ENCODE results near the gene SLBP.

SLBP gene

GRCh38 chr4:1712216-1713002, at the start of gene SLBP:
SLBP (minus strand) TSS chr4:1712319; CDS start chr4:1712188, 131 bp downstream.
- no peak for DNase-seq (ENCODE audit: low read depth, low spot score)

- no peak for DNase-seq (ENCODE audit: low read depth, low spot score)
These were observed 49.1 kb upstream of the SLBP start for GRCh38 chr4:1761130-1761689.

- no peak for DNase-seq (ENCODE audit: low read depth, low spot score)
These were observed 48.5 kb upstream of the SLBP start for GRCh38 chr4:1760521-1761071.

GRCh38 chr4:1759818-1760223, 47.7 kb upstream of the SLBP start:
- DNase-seq (ENCODE audit: low read depth, low spot score): no peak

GRCh38 chr4:1759170-1759817, 47.2 kb upstream of the SLBP start:
- DNase-seq (ENCODE audit: low read depth, low spot score): no peak

GRCh38 chr4:1758306-1759121, 46.4 kb upstream of the SLBP start:
- DNase-seq (ENCODE audit: low read depth, low spot score): no peak

GRCh38 chr4:1757836-1758235, 45.7 kb upstream of the SLBP start:
- DNase-seq (ENCODE audit: low read depth, low spot score): no peak

GRCh38 chr4:1756893-1757779, 45.0 kb upstream of the SLBP start:
- DNase-seq (ENCODE audit: low read depth, low spot score): no peak

- no peak for DNase-seq (ENCODE audit: low read depth, low spot score)
These were observed 44.0 kb upstream of the SLBP start for GRCh38 chr4:1756079-1756478.

GRCh38 chr4:1755297-1755696, 43.2 kb upstream of the SLBP start:
- no peak for DNase-seq (ENCODE audit: low read depth, low spot score)

- DNase-seq (ENCODE audit: low read depth, low spot score): no peak
These were observed 42.2 kb upstream of the SLBP start for GRCh38 chr4:1754336-1754735.

GRCh38 chr4:1753697-1754311, 41.7 kb upstream of the SLBP start:
- DNase-seq (ENCODE audit: low read depth, low spot score): no peak

- DNase-seq (ENCODE audit: low read depth, low spot score): no peak
These were observed 41.2 kb upstream of the SLBP start for GRCh38 chr4:1753294-1753696.

GRCh38 chr4:1752284-1753041, 40.3 kb upstream of the SLBP start:
- DNase-seq (ENCODE audit: low read depth, low spot score): no peak

- no peak for DNase-seq (ENCODE audit: low read depth, low spot score)
These were observed 39.8 kb upstream of the SLBP start for GRCh38 chr4:1751919-1752283.

GRCh38 chr4:1751155-1751918, 39.2 kb upstream of the SLBP start:
- no peak for DNase-seq (ENCODE audit: low read depth, low spot score)

- no peak for DNase-seq (ENCODE audit: low read depth, low spot score)
These were observed 38.4 kb upstream of the SLBP start for GRCh38 chr4:1750381-1751154.

- no peak for DNase-seq (ENCODE audit: low read depth, low spot score)
These were observed 37.7 kb upstream of the SLBP start for GRCh38 chr4:1749826-1750225.

Measured in iPS DF 19.7 (cell line).